Measurements from ENCODE around the gene SLC16A3.

DNA sequence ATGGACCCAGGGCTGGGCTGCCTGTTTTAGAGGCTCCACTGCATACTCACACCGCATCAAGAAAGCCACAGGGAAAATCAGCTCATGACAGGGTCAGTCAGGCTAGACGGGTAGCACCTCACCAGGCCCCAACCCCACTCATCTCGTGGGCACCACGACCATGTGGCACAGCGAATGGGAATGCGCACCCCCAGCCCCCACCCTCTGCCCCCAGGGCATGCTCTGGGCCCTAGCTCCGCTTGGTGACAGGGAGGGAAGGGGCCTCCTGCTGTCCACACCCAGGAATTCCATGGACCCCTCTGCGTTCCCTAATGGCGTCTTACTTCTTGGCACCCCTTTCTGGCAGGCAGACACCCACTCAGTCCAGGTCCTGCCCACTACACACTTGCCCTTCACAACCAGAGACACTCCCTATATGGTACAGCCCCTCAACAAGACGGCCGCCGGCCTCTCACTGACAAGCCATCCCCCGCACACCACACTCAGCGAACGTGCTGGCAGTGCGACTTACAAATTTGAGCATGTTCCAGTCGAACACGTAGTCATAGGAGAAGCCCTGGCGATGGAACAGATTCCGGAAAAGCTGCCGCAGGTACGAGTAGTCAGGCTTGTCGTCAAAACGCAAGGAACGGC lies 22.1 kb downstream of the SLC16A3 start:
- TF ChIP-seq, protein P1, sequence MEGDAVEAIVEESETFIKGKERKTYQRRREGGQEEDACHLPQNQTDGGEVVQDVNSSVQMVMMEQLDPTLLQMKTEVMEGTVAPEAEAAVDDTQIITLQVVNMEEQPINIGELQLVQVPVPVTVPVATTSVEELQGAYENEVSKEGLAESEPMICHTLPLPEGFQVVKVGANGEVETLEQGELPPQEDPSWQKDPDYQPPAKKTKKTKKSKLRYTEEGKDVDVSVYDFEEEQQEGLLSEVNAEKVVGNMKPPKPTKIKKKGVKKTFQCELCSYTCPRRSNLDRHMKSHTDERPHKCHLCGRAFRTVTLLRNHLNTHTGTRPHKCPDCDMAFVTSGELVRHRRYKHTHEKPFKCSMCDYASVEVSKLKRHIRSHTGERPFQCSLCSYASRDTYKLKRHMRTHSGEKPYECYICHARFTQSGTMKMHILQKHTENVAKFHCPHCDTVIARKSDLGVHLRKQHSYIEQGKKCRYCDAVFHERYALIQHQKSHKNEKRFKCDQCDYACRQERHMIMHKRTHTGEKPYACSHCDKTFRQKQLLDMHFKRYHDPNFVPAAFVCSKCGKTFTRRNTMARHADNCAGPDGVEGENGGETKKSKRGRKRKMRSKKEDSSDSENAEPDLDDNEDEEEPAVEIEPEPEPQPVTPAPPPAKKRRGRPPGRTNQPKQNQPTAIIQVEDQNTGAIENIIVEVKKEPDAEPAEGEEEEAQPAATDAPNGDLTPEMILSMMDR (IDR thresholded peaks at IDR 0.05), result no peak
- TF ChIP-seq ZBTB43 (CRISPR knock-in tag; IDR thresholded peaks at IDR 0.05) (no peak), CDX4 (CRISPR knock-in tag; IDR thresholded peaks at IDR 0.05; ENCODE audit: borderline replicate concordance) (no peak), SMAD4 (CRISPR knock-in tag; IDR thresholded peaks at IDR 0.05) (no peak), USF1 (CRISPR knock-in tag; IDR thresholded peaks at IDR 0.05) (no peak), GRHL2 (CRISPR knock-in tag; IDR thresholded peaks at IDR 0.05; ENCODE audit: insufficient replicate concordance, severe bottlenecking) (no peak), FOXJ3 (CRISPR knock-in tag; IDR thresholded peaks at IDR 0.05; ENCODE audit: borderline replicate concordance) (no peak), ETV6 (CRISPR knock-in tag; IDR thresholded peaks at IDR 0.05) (no peak), ZBTB21 (CRISPR knock-in tag; IDR thresholded peaks at IDR 0.05; ENCODE audit: borderline replicate concordance) (no peak)
- TF ChIP-seq, protein P2, sequence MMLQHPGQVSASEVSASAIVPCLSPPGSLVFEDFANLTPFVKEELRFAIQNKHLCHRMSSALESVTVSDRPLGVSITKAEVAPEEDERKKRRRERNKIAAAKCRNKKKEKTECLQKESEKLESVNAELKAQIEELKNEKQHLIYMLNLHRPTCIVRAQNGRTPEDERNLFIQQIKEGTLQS (CRISPR knock-in tag; conservative IDR thresholded peaks at IDR 0.05), result no peak
- TF ChIP-seq, protein P3, sequence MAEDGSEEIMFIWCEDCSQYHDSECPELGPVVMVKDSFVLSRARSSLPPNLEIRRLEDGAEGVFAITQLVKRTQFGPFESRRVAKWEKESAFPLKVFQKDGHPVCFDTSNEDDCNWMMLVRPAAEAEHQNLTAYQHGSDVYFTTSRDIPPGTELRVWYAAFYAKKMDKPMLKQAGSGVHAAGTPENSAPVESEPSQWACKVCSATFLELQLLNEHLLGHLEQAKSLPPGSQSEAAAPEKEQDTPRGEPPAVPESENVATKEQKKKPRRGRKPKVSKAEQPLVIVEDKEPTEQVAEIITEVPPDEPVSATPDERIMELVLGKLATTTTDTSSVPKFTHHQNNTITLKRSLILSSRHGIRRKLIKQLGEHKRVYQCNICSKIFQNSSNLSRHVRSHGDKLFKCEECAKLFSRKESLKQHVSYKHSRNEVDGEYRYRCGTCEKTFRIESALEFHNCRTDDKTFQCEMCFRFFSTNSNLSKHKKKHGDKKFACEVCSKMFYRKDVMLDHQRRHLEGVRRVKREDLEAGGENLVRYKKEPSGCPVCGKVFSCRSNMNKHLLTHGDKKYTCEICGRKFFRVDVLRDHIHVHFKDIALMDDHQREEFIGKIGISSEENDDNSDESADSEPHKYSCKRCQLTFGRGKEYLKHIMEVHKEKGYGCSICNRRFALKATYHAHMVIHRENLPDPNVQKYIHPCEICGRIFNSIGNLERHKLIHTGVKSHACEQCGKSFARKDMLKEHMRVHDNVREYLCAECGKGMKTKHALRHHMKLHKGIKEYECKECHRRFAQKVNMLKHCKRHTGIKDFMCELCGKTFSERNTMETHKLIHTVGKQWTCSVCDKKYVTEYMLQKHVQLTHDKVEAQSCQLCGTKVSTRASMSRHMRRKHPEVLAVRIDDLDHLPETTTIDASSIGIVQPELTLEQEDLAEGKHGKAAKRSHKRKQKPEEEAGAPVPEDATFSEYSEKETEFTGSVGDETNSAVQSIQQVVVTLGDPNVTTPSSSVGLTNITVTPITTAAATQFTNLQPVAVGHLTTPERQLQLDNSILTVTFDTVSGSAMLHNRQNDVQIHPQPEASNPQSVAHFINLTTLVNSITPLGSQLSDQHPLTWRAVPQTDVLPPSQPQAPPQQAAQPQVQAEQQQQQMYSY (CRISPR knock-in tag; IDR thresholded peaks at IDR 0.05), result no peak

Measured in WTC11 (cell line).